Suprapubic skin (tissue), 3 donors: ENCODE results near the gene BAZ2B.

Experiments
- EP300 ChIP-seq: sonication (generic); formaldehyde crosslinking; IDR thresholded peaks from one replicate; pipeline ENCODE4 v1.6.1; 2017; ENCODE audit warnings: antibody characterized with exemption
- TF ChIP-seq, protein P1 (sequence below), 2 donors: fragments of 200-600 bp in 1 of 2; fragments of 450-650 bp in 1 of 2; sonication (generic) in 1 of 2; IDR thresholded peaks; one replicate each; pipeline ENCODE4 v1.5.1; 2016 to 2019; ENCODE audit warnings: antibody characterized with exemption in 2 of 2, mild to moderate bottlenecking in 1 of 2, moderate library complexity in 1 of 2

DNA sequence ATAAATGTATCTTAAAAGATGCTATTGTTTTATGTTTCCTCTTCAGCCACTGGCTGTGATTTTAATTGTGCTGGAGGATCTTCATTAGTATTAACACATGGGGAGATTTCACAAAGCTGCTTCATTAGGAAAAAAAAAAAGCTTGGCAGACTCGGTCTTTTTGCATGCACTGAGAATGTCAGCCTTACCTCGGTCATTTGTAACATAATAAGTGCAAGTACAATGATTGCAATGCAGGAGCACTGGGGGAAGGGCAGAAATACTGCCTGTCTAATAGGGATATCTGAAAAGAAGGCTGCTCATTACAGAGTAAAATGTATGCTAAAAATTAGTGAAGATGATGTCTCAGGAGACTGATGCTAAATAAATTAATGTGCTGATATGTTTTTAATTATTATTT is 1.3 kb upstream of the BAZ2B start:
- no peak for TF ChIP-seq EP300
- TF ChIP-seq, protein P1, sequence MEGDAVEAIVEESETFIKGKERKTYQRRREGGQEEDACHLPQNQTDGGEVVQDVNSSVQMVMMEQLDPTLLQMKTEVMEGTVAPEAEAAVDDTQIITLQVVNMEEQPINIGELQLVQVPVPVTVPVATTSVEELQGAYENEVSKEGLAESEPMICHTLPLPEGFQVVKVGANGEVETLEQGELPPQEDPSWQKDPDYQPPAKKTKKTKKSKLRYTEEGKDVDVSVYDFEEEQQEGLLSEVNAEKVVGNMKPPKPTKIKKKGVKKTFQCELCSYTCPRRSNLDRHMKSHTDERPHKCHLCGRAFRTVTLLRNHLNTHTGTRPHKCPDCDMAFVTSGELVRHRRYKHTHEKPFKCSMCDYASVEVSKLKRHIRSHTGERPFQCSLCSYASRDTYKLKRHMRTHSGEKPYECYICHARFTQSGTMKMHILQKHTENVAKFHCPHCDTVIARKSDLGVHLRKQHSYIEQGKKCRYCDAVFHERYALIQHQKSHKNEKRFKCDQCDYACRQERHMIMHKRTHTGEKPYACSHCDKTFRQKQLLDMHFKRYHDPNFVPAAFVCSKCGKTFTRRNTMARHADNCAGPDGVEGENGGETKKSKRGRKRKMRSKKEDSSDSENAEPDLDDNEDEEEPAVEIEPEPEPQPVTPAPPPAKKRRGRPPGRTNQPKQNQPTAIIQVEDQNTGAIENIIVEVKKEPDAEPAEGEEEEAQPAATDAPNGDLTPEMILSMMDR (IDR thresholded peaks at IDR 0.05): no peak
